GM20431 (cell line): ENCODE measurements around the gene SOCS1.
"Not testable (repeated sequence)": the region's sequence is repeated elsewhere in the genome, so short reads cannot be mapped to it uniquely, and the experiment has no call there.

Experiments
- in situ Hi-C: fragments of 300-500 bp; cut with MseI, MboI; formaldehyde crosslinking; loops from one replicate; pipeline ENCODE4 v1.15.0; 2020; ENCODE audit warnings: low sequenced_read_pairs; ENCODE audit not compliant: unreplicated experiment

SOCS1 gene, protein sequence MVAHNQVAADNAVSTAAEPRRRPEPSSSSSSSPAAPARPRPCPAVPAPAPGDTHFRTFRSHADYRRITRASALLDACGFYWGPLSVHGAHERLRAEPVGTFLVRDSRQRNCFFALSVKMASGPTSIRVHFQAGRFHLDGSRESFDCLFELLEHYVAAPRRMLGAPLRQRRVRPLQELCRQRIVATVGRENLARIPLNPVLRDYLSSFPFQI

DNA sequence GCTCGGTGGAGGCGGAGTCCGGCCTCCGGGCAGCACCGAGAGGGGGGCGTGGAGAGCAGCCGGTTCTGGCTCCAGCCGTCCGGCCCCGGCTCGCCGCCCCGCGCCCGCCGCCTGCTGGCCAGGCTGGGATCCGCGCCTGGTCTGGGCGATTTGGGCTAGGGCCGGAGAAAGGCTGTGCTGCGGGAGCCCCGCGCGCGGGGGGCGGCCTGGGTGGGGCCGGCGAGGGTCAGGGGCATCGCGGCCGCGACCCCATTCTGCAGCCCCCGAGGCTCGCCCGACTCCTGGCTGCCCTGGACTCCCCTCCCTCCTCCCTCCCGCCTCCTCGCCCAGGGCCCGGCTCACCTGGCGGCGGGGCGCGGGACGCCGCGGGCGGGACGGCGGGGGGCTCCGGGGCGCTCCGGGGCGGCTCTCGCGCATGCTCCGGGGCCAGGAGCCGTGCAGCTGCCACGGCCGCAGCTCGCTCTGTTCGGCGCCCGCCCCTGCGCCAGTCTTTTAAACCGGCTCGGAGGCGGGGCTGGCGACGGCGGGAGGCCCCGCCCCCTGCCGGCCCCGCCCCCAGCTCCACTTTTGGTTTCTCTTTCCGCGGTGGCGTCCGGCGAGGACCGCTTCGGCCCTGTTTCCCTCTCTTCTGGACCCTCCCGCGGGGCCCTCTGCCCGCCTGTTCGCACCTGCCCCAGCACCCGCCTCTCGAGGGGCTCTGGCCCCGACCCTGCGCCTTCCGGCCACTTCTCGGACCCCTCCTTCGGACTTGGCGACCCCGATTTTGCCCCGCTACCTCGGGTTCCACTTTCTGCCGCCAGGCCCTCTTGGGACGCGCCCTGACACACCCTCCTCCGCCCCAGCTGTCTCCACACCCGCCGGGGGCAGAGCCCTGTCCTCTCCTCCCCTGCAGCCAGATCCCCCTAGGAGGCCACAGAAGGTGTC is at the start of gene SOCS1:
SOCS1 (minus strand) TSS at position 468 of the 924 bp plus-strand sequence. CDS start 726 bp downstream, outside the sequence.
- in situ Hi-C loops: loop anchor here (10.0 kb wide), 1 partner anchor 281 kb away; no protein-coding TSS in a partner anchor

DNA sequence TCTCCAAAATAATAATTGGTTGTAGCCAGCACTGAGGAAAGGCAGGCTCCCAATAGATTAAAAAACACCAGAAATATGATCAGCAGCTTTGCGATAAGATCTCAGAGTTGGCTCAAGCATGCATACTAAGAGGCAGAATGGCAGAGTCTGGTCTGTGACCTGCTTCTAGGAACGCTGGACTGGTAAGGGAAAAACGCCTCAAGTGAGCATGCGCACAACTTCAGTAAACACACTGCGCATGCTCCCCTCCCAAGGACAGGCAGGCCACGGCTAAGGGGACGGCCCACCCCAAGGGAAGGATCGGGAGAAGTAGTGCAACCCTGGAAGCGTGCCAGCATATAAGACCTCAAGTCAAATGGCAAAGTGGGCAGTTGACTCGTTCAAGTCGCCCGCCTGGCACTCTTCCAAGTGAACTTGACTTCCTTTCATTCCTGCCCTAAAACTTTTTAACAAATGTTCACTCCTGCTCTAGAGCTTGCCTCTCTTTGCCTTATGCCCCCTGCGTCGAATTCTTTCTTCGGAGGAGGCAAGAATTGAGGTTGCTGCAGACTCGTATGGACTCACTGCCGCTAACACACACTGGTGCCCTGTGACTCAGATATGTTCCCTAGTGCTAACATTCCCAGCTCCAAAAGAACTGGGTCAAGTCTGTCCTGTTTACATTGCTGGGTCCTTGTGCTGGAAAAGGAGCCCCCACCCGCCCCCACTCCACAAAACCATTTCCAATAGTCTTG is 47.6 kb upstream of the SOCS1 start:
- in situ Hi-C loops: no loop called here

DNA sequence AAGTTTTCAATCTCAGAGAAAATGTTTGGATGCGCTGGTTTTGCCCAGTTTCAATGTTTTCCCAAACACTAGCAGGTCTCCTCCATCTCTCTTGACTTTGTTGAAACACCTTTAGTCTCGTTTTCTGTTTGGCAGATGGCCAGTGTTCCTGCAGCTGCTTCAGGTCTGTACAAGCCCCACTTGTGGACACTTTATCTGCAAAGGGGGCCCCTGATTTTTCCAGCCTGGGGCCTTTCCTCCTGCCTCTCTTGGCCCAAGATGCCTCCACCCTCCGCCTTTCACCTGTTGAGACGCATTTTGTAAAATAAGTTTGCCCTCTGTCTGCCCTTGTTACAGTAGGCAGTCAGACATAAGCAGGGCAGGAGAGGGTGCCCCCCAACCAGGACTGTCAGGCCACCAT is 47.0 kb upstream of the SOCS1 start:
- in situ Hi-C loops: no loop called here

DNA sequence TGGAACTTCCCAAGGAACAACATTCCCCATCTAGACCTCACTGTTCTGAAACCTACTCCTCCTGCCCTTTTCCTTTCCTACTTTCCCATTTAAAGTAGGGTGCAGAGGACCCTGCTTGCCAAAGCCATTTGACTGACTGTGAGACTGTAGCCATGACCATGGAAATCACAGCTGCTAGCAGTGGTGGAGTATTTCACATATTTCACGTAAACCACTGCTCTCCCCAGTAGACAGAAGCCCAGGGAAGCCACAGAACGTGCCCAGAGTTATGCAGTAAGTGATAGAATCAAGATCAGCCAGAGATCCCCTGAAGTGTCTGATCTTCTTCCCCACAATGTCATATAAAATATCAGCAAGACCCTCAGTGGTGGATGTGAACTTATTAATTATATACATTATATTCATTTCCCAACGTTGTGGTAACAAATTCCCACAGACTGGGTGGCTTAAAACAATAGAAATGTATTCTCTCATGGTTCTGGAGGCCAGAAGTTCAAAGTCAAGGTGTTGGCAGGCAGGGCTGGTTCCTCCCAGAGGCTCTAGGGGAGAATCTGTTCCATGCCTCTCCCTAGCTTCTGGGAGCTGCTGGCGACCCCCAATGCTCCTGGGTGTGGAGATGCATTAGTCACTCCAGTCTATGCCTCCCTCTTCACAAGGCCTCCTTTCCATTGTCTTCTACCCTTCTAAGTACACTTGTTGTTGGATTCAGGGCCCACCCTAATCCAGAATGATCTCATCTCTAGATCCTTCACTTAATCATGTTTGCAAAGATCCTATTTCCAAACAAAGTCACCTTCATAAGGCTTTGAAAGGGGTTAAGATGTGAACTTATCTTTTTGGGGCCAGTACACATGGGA is 45.9 kb upstream of the SOCS1 start:
- in situ Hi-C loops: no loop called here

DNA sequence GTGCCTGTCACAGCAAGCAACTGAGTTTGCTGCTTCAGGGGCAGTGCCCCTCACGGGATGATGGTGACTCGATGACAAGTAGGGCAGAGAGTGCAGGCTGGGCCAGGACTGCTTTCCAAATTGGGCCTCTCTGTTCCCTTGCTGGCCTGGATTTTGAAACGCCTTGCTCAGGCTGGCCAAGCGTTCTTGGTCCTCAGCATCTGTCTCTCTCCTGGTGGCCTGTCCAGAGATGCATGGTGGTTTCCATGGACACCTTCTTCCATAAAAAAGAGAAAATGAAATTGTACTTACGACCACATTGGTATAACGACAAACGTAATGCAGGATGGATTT is 44.5 kb upstream of the SOCS1 start:
- in situ Hi-C loops: no loop called here

DNA sequence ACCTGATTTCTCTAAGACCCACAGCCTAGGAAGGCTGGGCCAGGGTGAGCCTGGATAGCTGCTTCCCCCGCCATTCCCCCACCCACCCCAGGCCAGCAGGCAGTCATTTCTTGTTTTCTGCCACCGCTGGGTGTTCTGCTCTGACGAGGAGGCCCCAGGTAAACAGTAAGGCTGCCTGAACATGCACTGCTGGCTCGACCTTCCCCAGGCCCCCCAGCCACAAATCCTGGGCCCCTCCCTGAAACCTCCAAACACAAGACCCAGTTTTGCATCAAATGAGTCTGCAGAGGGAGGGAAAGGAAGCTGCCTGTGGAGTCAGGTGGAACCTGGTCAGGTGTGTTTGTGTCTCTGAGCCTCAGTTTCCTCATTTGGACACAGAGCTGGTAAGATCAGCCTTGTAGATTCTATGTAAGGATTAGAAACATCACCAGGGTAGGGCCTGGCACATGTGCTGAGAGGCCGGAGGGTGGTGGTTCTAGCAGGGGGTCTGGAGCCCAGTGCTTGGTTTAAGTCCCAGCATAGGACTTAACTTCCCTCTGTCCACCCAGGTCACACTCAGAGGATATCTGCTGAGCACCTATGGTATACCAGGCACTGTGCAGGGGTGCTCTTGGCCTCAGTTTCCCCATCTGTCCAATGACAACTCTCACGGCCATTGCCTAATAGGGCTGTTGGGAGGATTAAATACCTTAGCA is 44.0 kb upstream of the SOCS1 start:
- in situ Hi-C loops: no loop called here

DNA sequence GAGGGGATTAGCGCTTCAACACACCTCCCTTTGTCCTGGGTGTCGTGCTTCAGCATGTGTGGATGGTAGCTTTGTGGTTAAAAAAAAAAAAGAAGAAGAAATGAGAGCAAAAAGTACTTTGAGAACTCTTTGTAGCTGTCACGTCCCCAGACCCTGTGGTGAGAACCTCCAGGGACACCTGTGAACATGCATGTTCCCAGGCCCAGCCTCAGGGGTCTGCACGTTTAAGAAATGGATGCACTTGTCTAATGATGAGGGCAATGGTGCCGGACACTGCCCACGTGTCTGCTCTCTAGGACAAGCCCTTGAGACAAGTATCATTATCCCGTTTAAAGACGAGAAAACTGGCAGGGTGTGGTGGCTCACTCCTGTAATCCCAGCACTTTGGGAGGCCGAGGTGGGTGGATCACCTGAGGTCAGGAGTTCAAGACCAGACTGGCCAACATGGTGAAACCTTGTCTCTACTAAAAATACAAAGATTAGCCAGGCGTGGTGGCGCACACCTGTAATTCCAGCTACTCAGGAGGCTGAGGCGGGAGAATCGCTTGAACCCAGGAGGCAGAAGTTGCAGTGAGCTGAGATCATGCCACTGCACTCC is 43.0 kb upstream of the SOCS1 start:
- in situ Hi-C loops: not testable (repeated sequence)

DNA sequence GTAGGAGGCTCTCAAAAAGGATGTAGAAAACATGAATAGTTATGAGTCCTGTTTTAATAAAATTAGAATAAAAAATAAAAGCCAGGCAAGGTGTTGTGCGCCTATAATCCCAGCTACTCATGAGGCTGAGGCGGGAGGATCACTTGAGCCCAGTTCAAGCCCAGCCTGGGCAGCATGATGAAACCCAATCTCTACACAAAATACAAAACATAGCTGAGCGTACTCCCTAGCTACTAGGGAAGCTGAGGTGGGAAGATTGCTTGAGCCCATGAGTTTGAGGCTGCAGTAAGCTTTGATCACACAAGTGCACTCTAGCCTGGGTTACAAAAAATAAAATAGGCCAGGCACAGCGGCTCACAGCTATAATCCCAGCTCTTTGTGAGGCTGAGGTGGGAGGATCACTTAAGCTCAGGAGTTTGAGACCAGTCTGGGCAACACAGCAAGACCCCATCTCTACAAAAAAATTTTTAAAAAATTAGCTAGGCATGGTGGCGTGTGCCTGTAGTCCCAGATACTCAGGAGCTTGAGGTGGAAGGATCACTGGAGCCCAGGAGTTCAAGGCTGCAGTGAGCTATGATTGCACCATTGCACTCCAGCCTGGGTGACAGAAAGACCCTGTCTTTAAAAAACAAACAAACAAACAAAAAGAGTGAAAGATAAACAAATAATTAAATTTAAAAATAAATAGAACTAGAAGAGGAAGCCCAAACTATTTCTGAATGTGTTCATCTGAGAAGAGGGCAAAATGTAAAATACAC is 42.3 kb upstream of the SOCS1 start:
- in situ Hi-C loops: no loop called here

DNA sequence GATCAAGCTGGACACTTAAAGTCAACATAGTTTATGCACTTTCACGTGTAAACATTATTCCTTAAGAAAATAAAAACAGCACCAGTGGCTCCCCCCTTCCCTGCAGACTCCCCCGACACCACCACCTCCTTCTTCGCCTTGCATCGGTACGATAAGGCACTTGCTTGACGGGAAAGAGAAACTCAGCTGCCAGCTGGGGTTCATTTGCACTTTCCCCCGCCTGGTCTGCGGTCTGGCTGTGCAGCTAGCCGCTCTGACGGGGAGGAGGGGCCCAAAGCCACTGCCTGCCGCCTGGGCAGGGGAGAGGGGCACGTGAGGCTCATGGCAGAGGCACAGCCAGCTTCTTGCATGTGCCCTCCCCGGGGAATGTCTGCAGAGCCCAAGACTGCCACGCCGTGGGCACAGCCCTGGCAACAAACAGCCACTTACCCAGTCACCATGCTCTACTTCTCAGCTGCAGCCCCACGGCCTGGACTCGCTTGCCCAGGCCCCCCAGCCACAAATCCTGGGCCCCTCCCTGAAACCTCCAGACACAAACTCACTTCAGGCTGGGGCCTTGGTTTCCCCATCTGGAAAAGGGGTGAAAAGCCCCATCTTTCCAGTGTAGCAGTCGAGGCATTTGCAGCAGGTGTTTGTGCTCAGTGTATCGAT is 41.6 kb upstream of the SOCS1 start:
- in situ Hi-C loops: no loop called here

DNA sequence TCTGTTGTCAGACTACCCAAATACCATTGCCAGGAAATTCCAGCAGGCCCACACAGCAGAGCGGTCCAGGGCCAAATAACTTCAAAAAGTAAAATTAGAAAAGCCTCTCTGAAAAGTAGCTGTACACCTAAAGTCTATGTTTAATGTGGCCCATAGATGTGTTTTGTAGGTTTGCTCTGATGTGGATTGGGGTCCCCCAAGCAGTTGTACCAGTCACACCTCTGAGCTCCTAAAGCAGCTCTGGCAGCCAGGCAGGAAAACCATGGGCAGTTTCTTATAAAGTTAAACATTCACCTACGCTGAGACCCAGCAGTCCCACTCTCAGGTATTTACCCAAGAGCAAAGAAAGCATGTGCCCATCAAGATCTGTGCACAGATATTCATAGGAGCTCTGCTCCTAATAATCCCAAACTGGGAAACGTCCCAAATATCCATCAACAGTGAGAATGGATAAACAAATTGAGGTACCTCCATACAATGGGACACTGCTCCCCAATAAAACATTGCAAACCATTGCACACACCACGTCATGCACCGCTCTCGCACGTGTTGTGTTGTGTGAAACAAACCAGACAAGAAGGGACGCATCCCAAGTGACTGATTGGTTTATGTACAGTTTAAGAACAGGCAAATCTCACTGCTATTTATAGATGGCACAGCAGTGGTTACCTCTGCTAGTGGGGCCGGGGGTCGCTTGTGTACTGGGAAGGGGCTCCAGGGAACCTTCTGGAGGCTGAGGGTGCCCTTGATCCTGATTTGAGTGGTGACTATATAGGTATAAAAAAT is 40.9 kb upstream of the SOCS1 start:
- in situ Hi-C loops: no loop called here

DNA sequence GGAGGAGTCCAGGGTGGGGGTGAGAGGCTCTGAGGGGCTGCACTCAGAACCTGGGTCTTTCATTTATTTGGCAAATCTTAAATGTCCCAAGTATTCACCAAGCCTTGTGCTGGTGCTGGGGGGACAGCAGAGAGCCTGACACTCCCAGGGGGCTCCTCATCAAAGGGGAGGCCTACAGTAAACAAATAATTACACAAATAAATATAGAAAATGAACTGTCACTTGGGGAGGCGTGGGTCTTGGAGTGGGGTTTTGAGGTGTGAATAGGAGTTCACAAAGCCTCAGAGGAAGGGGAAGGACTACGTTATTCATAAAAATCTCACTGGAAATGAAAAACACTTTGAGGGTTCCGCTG is 40.3 kb upstream of the SOCS1 start:
- in situ Hi-C loops: no loop called here

DNA sequence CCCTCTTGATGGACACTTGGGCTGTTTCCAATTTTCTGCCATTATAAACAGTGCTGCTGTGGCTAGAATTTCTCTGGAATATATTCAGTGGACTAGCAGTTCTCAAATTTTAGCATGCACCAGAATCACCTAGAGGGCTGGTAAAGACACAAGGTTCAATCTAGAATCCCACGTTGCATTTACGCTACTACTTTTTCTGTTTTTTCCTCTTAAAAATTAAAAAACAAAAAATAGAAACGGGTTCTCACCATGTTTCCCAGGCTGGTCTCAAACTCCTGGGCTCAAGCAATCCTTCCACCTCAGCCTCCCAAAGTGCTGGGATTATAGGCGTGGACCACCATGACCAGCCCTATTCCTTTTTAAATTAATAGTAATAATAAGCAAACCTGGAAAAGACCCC is 39.7 kb upstream of the SOCS1 start:
- in situ Hi-C loops: no loop called here

DNA sequence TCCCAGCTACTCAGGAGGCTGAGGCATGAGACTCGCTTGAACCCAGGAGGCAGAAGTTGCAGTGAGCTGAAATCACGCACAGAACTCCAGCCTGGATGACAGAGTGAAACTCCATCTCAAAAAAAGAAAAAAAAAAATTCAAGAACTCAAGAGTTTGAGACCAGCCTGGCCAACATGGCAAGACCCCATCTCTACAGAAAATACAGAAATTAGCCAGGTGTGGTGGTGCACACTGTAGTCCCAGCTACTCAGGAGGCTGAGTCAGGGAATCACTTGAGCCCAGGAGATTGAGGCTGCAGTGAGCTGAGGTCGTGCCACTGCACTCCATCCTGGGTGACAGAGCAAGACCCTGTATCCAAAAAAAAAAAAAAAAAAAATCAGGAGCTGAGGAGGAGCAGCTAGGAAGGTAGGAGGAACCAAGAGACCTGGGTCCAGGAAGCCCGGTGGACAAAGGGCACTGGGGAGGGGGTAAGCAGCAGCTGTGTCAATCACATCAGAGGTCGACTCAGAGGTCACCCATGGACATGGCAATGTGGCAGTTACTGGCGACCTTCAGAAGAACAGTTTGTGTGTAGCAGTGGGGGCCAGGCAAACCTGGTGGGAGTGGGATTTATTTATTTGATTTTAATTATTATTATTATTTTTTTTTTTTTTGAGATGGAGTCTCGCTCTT is 36.2 kb upstream of the SOCS1 start:
- in situ Hi-C loops: no loop called here

DNA sequence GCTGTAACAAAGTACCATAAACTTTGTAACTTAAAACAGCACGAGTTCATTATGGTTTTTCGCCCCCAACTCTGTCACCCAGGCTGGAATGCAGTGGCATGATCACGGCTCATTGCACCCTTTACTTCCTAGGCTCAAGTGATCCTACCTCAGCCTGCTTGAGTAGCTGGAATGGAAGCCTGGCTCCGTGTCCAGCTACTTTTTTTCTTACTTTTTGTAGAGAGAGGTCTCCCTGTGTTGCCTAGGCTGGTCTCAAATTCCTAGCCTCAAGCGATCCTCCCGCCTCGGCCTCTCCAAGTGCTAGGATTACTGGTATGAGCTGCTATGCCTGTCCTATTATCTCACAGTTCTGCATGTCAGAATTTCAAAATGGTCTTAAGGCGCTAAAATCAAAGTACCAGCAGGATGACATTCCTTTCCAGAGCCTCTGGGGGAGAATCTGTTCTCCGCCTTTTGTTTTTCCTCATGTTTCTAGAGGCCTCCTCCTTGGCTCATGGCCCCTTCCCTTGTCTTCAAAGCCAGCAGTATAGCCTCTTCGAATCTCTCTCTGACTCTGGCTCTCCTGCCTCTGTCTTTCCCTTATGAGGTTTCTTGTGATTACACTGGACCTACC is 35.2 kb upstream of the SOCS1 start:
- in situ Hi-C loops: no loop called here

DNA sequence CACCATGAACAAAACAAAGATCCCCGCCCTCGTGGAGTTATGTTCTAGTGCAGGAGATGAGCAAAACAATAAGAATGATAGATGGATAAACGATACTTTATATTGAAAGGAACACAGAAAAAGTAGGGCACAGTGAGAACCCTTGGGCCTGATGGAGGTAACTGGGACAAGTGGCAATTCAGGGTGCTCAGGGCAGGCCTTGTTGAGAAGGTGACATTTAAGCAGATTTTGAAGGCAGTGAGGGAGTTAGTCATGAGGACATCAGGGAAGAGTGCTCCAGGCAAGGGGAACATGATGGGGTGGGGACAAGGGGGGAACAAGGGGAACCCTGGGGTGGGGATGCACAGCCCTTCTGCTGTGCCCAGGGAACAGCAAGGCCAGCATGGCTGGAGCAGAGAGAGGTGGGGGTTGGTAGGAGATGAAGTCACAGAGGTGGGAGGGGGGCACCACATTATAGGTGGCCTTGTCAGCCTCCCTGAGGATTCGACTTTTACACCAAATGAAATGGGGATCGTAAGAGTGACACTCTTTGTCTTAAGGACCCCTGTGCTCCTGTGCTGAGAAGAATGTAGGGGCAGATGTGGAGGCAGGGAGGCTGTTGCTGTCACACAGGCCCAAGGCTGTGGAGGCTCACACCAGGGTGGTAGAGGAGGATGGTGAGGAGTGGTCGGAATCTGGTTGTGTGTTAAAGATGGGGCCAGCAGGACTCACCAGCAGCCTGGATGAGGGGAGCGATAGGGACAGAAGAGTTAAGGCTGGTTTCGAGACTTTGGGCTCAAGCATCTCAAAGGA is 34.3 kb upstream of the SOCS1 start:
- in situ Hi-C loops: no loop called here

DNA sequence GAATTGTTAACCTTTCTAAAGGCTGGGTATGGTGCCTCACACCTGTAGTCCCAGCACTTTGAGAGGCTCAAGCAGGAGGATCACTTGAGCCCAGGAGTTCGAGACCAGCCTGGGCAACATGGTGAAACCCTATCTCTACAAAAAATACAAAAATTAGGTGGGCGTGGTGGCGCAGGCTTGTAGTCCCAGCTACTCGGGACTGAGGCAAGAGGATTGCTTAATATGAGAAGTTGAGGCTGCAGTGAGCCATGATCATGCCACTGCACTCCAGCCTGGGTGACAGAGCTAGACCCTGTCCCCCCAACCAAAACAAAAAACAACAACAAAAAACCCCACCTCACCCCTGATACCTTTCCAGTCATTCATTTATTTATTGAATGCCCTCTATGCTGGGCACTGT is 33.7 kb upstream of the SOCS1 start:
- in situ Hi-C loops: not testable (repeated sequence)
